Ovary (tissue), 3 donors: ENCODE results near the gene CAMSAP1.

Experiments
- POLR2A ChIP-seq: fragments of 450-650 bp; IDR thresholded peaks from one replicate; pipeline ENCODE4 v1.6.1; 2017; ENCODE audit warnings: antibody characterized with exemption, mild to moderate bottlenecking, moderate library complexity
- TF ChIP-seq, protein P1 (sequence below), 3 donors: fragments of 450-650 bp in 2 of 3; fragments of 200-600 bp in 1 of 3; IDR thresholded peaks; one replicate each; pipeline versions ENCODE4 v1.5.1 to v1.8.0; 2016 to 2022; ENCODE audit warnings: antibody characterized with exemption in 3 of 3, mild to moderate bottlenecking in 1 of 3
- donor health status: DM: no; HTN: no; CAD: no.

DNA sequence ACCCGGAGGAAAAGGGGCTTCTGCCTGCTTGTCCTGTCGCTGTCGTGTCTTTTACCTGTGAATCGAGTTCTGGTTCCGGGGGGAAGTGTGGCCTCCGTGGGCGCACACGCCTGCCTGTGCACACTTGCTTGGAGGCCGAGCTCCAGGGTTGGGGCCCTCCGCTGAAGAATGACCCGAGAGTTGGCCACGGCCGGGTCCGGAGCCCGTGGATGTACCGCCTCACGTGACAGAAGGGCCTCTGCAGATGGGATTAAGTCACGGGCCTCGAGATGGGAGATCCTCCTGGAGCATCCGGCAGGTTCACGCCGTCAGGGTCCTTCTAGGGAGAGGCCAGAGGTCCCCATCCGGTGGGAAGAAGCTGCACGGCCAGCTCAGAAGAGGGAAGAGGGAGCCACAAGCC, 124.4 kb downstream of the CAMSAP1 start:
- TF ChIP-seq, protein P1, sequence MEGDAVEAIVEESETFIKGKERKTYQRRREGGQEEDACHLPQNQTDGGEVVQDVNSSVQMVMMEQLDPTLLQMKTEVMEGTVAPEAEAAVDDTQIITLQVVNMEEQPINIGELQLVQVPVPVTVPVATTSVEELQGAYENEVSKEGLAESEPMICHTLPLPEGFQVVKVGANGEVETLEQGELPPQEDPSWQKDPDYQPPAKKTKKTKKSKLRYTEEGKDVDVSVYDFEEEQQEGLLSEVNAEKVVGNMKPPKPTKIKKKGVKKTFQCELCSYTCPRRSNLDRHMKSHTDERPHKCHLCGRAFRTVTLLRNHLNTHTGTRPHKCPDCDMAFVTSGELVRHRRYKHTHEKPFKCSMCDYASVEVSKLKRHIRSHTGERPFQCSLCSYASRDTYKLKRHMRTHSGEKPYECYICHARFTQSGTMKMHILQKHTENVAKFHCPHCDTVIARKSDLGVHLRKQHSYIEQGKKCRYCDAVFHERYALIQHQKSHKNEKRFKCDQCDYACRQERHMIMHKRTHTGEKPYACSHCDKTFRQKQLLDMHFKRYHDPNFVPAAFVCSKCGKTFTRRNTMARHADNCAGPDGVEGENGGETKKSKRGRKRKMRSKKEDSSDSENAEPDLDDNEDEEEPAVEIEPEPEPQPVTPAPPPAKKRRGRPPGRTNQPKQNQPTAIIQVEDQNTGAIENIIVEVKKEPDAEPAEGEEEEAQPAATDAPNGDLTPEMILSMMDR (IDR thresholded peaks at IDR 0.05) = no peak
- TF ChIP-seq POLR2A = no peak
